ENCODE results near the gene GRAMD4. TPM values are rescaled to one million over a fixed set of nuclear protein-coding genes. Genes with fewer than 3 reads are reported as not detected.

GRAMD4 gene
- total RNA-seq, 1 donor from 2014 or later: 36.8 TPM

DNA sequence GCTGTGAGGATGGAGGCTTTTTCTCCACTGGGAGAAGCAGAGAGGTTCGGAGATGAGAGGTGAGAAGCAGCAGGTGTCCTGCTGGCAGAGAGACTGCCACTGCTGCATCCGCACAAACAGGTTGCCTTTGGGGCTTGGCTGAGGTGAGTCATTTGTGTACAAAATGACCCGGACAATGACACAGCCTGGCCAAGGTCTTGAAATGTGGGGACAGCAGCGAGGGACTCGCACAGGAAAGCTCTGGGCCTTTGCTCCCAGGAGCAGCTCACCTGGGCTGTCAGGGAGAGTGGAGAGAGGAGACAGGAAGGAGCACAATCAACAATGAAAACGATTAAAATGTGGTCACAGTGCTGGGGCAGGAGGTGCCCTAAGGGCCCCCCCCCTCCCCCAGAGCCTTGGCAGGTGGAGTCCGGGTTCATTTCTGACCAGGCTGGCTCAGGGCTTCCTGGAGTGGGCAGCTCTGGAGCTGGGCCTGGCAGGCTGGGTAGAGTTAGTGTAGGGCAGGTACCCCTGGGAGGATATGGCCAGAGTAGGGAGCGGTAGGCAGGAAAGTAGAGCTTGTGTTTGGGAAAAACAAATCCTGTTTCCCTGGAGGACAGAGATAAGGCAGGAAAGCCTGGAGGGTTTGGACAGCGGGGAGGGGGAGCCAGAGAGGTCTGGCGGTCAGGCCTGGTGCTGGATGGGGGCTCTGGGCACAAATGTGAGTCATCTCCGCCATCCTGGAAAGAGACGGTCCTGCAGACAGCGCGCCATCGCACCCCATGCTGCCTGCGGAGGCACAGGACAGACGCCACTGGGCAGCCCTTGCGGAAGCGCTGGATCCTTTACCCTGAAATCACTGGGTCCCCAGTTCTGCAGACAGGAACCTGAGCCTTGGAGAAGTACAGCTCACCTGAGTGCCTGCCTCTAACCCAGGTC is 44.9 kb upstream of the GRAMD4 start:
- DNase-seq (ENCODE audit: low read depth): no peak
- TF ChIP-seq, protein P1, sequence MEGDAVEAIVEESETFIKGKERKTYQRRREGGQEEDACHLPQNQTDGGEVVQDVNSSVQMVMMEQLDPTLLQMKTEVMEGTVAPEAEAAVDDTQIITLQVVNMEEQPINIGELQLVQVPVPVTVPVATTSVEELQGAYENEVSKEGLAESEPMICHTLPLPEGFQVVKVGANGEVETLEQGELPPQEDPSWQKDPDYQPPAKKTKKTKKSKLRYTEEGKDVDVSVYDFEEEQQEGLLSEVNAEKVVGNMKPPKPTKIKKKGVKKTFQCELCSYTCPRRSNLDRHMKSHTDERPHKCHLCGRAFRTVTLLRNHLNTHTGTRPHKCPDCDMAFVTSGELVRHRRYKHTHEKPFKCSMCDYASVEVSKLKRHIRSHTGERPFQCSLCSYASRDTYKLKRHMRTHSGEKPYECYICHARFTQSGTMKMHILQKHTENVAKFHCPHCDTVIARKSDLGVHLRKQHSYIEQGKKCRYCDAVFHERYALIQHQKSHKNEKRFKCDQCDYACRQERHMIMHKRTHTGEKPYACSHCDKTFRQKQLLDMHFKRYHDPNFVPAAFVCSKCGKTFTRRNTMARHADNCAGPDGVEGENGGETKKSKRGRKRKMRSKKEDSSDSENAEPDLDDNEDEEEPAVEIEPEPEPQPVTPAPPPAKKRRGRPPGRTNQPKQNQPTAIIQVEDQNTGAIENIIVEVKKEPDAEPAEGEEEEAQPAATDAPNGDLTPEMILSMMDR (conservative IDR thresholded peaks at IDR 0.05; ENCODE audit: low read depth, low read length): no peak
- H3K4me3 ChIP-seq (ENCODE audit: low read depth, low read length): no peak overlapping the region

DNA sequence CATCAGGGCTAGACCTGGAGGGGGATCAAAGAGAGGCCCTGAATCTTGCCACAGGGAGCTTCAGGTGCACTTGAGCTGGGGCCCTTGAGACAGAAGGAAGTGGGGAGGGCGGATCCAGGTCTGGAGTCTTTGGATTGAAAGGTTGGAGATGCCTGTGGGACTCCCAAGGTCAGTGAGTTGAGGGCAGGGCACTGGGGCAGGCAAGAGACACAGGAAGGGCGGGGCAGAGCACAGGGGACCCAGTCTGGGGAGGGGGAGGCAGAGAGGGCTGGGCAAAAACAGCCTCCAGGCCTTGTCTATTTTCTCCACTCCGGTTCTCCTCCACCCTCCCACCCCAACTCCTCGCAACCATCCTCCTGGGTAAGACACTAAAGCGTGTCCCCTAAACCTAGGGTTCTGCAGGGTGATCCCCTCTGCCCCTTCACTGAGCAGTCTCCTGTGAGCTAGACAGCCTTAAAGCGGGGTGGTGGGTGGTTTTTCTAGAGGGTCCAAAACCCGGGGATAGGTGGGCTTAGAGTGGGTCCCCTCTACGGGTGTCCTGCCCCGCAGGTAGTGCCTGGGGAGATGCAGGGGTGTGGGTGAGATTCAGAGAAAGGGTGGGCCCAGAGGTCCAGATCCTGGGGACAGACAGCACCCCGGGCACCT is 44.2 kb upstream of the GRAMD4 start:
- peak overlapping the region; percentile 54 for H3K4me3 ChIP-seq (ENCODE audit: low read depth, low read length)
- TF ChIP-seq, protein P1 (conservative IDR thresholded peaks at IDR 0.05; ENCODE audit: low read depth, low read length): no peak
- DNase-seq (ENCODE audit: low read depth): no peak

DNA sequence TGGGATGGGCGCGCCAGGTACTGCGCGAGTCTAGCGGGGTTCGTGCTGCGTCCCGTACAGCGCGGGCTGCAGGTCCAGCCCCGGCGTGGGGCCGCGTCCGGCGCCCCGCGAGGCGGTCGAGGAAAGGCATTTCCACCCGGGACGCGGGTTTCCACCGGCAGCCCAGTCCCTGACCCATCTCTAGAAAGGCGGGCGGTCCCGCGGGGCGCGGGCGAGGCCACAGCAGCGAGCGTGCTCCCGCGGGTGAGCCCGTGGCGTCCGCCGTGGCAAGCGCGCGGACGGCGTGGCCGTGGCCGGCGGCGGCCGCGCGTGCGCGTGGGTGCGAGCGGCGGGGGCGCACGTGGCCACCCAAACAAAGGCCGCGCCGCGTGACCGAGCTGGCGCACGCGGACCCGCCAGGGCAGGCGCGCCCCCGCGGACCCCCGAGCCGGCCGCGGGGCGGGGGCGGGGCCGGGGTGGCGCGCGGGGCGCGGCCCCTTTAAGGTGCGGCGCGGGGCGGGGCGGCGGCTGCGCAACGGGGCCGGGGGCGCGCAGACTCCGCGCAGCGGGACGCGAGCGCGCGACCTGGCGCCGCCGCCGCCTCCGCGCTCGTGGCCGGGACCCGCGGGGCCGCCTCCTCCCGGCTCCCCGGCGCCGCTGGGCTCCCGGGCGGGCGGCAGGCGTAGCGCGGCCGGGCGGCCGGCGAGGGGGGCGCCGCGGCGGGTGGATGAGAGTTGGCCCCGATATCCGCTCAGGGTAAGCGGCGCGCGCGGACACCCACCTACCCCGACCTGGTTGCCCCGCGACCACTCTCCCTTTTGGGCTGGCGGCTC is 43.4 kb upstream of the GRAMD4 start:
- TF ChIP-seq, protein P1 (conservative IDR thresholded peaks at IDR 0.05; ENCODE audit: low read depth, low read length): no peak
- no peak for DNase-seq (ENCODE audit: low read depth)
- peak overlapping the region; percentile 71 for H3K4me3 ChIP-seq (ENCODE audit: low read depth, low read length)

DNA sequence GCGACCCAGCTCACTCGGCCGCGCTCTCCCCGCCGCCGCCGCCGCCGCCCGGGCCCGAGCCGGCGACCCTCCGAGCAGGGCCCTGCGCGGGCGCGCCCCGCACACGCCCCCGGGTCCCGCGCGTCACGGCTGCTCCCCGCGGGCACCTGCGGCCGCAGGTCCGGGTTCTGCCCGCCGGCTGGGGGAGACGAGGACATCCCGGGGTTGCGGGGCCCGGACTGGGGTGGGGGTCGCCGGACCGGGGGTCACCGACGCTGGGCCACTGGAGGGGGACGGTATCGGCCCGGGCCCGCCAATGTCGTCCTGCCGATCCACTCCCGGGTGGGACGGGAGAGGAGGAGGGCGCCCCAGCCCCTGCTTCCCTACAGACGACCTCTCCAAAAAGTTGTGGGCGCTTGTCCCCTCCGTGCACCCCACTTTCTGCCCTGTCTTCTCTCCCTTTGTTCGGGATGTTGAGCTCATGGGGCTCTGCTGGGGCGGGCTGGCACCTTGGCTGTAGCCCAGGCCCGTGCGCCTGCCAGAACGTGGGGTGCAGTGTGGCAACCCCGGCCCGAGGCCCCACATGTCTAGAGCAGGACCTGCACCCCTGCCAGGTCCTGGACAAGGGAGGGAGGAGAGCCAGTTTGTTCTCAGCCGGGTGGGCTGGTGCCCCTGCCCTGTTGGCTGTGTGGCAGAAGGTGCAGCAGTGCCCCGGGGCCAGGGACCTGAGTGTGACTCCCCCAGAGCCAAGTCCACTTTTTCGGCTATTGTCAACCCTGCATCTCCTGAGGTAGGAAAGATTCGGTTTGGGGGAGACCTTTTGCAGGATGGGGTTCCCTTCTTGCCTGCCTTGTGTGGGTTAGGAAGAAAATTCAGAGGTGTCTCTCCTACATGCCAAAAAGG is 42.6 kb upstream of the GRAMD4 start:
- no peak for DNase-seq (ENCODE audit: low read depth)
- peak overlapping the region; percentile 71 for H3K4me3 ChIP-seq (ENCODE audit: low read depth, low read length)
- TF ChIP-seq, protein P1 (conservative IDR thresholded peaks at IDR 0.05; ENCODE audit: low read depth, low read length): no peak

DNA sequence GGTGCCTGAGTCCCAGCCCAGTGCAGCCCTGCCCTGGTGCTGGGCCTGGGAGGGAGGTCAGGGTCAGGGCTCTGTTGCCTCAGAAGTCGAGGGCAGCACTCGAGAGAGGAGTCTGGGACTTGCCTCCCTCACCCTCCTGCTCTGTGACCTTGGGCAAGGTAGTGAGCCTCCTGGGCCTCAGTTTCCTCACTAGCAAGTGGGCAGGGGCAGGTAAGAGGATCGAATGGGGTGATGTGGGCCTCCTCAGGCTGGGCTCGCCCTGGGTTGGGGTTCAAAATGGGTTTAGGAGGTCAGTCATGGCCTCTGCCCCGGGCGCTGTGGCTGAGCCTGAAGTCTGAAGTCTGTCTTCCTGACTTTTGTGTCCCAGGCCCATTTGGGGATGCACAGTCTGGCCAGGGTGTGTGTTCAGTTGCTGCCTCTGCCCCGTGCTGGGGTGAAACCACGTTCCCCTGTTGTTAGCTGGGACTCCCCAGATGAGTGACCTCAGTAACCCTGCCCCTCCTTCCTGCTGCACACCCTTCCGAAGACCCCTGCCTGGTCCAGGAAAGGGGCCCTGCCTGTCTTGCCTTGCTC is 41.8 kb upstream of the GRAMD4 start:
- TF ChIP-seq, protein P1 (conservative IDR thresholded peaks at IDR 0.05; ENCODE audit: low read depth, low read length): no peak
- DNase-seq (ENCODE audit: low read depth): no peak
- peak overlapping the region; percentile 71 for H3K4me3 ChIP-seq (ENCODE audit: low read depth, low read length)
